ENCODE measurements around the gene POLN. TPM values are rescaled to one million over a fixed set of nuclear protein-coding genes. Genes with fewer than 3 reads are reported as not detected.
A peak's percentile ranks its signal among the peaks of the same experiment; 100 is the strongest.

Gene POLN
- total RNA-seq, 1 donor from 2014 or later, result 0.21 TPM

- no peak overlapping the region for H3K27ac ChIP-seq
- peak; percentile 4 to 54 for DNase-seq (ENCODE audit: low spot score in 2 of 2)
- TF ChIP-seq, protein P1, sequence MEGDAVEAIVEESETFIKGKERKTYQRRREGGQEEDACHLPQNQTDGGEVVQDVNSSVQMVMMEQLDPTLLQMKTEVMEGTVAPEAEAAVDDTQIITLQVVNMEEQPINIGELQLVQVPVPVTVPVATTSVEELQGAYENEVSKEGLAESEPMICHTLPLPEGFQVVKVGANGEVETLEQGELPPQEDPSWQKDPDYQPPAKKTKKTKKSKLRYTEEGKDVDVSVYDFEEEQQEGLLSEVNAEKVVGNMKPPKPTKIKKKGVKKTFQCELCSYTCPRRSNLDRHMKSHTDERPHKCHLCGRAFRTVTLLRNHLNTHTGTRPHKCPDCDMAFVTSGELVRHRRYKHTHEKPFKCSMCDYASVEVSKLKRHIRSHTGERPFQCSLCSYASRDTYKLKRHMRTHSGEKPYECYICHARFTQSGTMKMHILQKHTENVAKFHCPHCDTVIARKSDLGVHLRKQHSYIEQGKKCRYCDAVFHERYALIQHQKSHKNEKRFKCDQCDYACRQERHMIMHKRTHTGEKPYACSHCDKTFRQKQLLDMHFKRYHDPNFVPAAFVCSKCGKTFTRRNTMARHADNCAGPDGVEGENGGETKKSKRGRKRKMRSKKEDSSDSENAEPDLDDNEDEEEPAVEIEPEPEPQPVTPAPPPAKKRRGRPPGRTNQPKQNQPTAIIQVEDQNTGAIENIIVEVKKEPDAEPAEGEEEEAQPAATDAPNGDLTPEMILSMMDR (IDR thresholded peaks at IDR 0.05), result no peak
- peaks cover 3 to 16% of the 10 kb centered on the region in 2 donors for H3K4me1 ChIP-seq
- no peak overlapping the region for H3K4me3 ChIP-seq
- intact Hi-C loops (cut with DNase I), result no loop called here
- H3K27me3 ChIP-seq, result no peaks in the 10 kb centered on the region
- H3K9me3 ChIP-seq, result no peaks in the 10 kb centered on the region
- H3K36me3 ChIP-seq, result peaks cover 47 to 76% of the 10 kb centered on the region in 2 donors
These were observed 8.6 kb upstream of the POLN start for GRCh38 chr4:2250357-2251072.

DNA sequence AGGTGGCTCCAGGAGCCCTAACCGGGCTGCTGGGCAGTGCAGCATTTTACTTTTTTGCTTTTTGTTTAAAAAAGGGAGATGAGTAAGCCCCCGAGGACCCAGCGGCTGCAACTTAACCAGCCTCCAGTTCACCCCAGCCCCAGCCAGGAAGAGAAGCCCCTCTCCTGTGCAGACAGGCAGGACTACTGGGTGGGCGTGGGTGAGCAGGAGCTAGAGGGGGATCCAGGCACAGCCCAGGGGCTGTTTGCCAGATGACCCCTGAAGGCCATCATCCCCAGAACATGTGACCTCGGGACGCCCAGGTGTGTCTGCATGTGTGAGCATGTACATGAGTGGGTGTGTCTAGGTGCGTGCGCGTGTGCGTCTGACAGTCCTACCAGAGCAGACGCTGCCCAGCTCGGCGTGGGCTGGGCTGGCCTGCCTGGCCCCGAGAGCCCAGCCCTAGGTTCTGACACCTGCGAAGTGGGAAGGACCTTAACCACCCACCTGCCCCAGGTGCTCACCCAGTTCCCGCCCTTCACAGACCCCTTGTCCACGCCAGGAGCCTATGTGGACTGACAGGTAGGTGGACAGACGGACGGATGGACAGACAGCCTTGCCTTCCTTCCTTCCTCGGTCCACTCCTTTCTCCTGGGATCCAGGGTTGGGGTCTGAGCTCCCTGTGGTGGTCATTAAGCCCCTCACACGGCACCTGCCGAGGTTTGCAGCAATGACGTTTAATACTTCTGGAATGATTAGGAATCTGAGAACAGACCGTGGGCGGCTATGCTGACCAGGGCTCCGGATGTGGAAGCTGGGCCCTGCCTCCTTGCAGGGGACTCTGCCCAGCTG lies 7.8 kb upstream of the POLN start:
- TF ChIP-seq, protein P1 (IDR thresholded peaks at IDR 0.05), result no peak
- H3K27me3 ChIP-seq, result no peaks in the 10 kb centered on the region
- intact Hi-C loops (cut with DNase I), result loop anchor here (10.0 kb wide), 1 partner anchor 1705 kb away; no protein-coding TSS in a partner anchor
- H3K27ac ChIP-seq, result no peak overlapping the region
- H3K4me3 ChIP-seq, result no peak overlapping the region
- peaks cover 0 to 9% of the 10 kb centered on the region in 2 donors for H3K4me1 ChIP-seq
- peaks cover 47 to 74% of the 10 kb centered on the region in 2 donors for H3K36me3 ChIP-seq
- DNase-seq (ENCODE audit: low spot score in 2 of 2), result peak; percentile 4 to 61
- H3K9me3 ChIP-seq, result no peaks in the 10 kb centered on the region

GRCh38 chr4:2248821-2249261 lies 6.9 kb upstream of the POLN start:
- Histone ChIP-seq H3K9me3 (no peaks in the 10 kb centered on the region), H3K4me3 (no peak overlapping the region), H3K36me3 (peaks cover 47 to 65% of the 10 kb centered on the region in 2 donors), H3K27me3 (no peaks in the 10 kb centered on the region), H3K27ac (no peak overlapping the region), H3K4me1 (peaks cover 0 to 14% of the 10 kb centered on the region in 2 donors)
- intact Hi-C loops (cut with DNase I), result loop anchor here (10.0 kb wide), 1 partner anchor 1706 kb away; no protein-coding TSS in a partner anchor
- peak in 1 of 2 donors; percentile 58 for DNase-seq (ENCODE audit: low spot score in 2 of 2)
- TF ChIP-seq, protein P1 (IDR thresholded peaks at IDR 0.05), result no peak

DNA sequence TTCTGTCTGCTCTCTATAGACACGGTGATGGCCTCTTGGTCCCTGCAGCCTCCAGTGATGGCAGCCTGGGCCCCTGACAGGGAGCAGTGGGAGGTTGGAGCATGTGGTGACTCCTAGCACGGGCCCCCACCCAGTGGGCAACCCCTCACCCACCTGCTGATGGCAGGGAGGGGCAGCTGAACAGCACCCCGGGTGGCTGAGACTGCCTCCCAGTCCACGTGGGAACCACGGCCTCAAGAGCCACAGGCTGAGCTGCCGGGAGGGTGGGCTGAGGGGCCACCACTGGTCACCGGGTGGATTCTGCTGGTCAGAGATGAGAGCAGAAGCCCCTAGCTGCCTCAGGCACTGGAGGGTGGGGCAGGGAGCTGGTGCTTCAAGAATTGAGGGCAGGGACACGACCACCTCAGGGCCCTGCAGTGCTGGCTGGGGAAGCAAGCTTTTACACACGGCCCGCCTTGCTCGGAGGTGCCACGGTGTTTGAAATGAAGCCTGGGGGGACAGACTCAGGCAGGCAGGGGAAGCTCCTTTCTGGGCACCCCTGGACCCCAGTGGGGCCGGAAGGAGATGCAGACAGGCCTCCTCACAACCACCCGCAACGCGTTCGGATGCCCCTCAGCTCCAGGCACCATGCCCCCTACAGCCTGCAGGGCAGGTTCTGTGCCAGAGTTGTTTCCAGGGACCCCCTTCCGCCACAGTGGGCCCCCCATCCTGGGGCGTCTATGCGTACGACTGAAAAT lies 6.3 kb upstream of the POLN start:
- TF ChIP-seq, protein P1 (IDR thresholded peaks at IDR 0.05), result no peak
- H3K4me3 ChIP-seq, result no peak overlapping the region
- peak; percentile 6 to 58 for DNase-seq (ENCODE audit: low spot score in 2 of 2)
- H3K9me3 ChIP-seq, result no peaks in the 10 kb centered on the region
- H3K27ac ChIP-seq, result no peak overlapping the region
- no peaks in the 10 kb centered on the region for H3K27me3 ChIP-seq
- H3K36me3 ChIP-seq, result peaks cover 47 to 58% of the 10 kb centered on the region in 2 donors
- intact Hi-C loops (cut with DNase I), result loop anchor here (10.0 kb wide), 1 partner anchor 1707 kb away; no protein-coding TSS in a partner anchor
- peaks cover 0 to 12% of the 10 kb centered on the region in 2 donors for H3K4me1 ChIP-seq

All from ascending aorta (tissue), 2 donors.